ENCODE results near the gene RCOR2.

The RCOR2 gene

GRCh38 chr11:63897459-63898146 lies 19.4 kb downstream of the RCOR2 start:
- FAIRE-seq (no peak), DNase-seq (ENCODE audit: insufficient read length, low spot score) (no peak)
- TF ChIP-seq PAX5 (IDR thresholded peaks at IDR 0.05; ENCODE audit: insufficient read depth, low read length, severe bottlenecking) (no peak), TAF1 (IDR thresholded peaks at IDR 0.05; ENCODE audit: low read depth, low read length) (no peak), POLR2A (IDR thresholded peaks at IDR 0.05; ENCODE audit: low read depth, low read length) (no peak), POLR2AphosphoS5 (IDR thresholded peaks at IDR 0.05; ENCODE audit: low read depth, low read length) (no peak), SPI1 (IDR thresholded peaks at IDR 0.05; ENCODE audit: low read depth, low read length) (no peak), POU2F2 (IDR thresholded peaks at IDR 0.05; ENCODE audit: low read depth, low read length) (no peak)

GRCh38 chr11:63896071-63896470 lies 20.9 kb downstream of the RCOR2 start:
- FAIRE-seq, result no peak
- TF ChIP-seq POU2F2 (IDR thresholded peaks at IDR 0.05; ENCODE audit: low read depth, low read length) (no peak), POLR2A (IDR thresholded peaks at IDR 0.05; ENCODE audit: low read depth, low read length) (no peak), PAX5 (IDR thresholded peaks at IDR 0.05; ENCODE audit: insufficient read depth, low read length, severe bottlenecking) (no peak), POLR2AphosphoS5 (IDR thresholded peaks at IDR 0.05; ENCODE audit: low read depth, low read length) (no peak), SPI1 (IDR thresholded peaks at IDR 0.05; ENCODE audit: low read depth, low read length) (no peak), TAF1 (IDR thresholded peaks at IDR 0.05; ENCODE audit: low read depth, low read length) (no peak)
- no peak for DNase-seq (ENCODE audit: insufficient read length, low spot score)

- no peak for DNase-seq (ENCODE audit: insufficient read length, low spot score)
- no peak for FAIRE-seq
- TF ChIP-seq SPI1 (IDR thresholded peaks at IDR 0.05; ENCODE audit: low read depth, low read length) (no peak), POLR2A (IDR thresholded peaks at IDR 0.05; ENCODE audit: low read depth, low read length) (no peak), POU2F2 (IDR thresholded peaks at IDR 0.05; ENCODE audit: low read depth, low read length) (no peak), POLR2AphosphoS5 (IDR thresholded peaks at IDR 0.05; ENCODE audit: low read depth, low read length) (no peak), PAX5 (IDR thresholded peaks at IDR 0.05; ENCODE audit: insufficient read depth, low read length, severe bottlenecking) (no peak), TAF1 (IDR thresholded peaks at IDR 0.05; ENCODE audit: low read depth, low read length) (no peak)
These were observed 23.6 kb downstream of the RCOR2 start for GRCh38 chr11:63893355-63893754.

- TF ChIP-seq POLR2A (IDR thresholded peaks at IDR 0.05; ENCODE audit: low read depth, low read length) (no peak), POU2F2 (IDR thresholded peaks at IDR 0.05; ENCODE audit: low read depth, low read length) (no peak), TAF1 (IDR thresholded peaks at IDR 0.05; ENCODE audit: low read depth, low read length) (no peak), PAX5 (IDR thresholded peaks at IDR 0.05; ENCODE audit: insufficient read depth, low read length, severe bottlenecking) (no peak), POLR2AphosphoS5 (IDR thresholded peaks at IDR 0.05; ENCODE audit: low read depth, low read length) (no peak), SPI1 (IDR thresholded peaks at IDR 0.05; ENCODE audit: low read depth, low read length) (no peak)
- no peak for FAIRE-seq
These were observed 24.7 kb downstream of the RCOR2 start for GRCh38 chr11:63892228-63892627.

GRCh38 chr11:63890368-63890767 lies 26.6 kb downstream of the RCOR2 start:
- TF ChIP-seq POLR2A (IDR thresholded peaks at IDR 0.05; ENCODE audit: low read depth, low read length), result no peak
- no peak for TF ChIP-seq POU2F2 (IDR thresholded peaks at IDR 0.05; ENCODE audit: low read depth, low read length)
- TF ChIP-seq SPI1 (IDR thresholded peaks at IDR 0.05; ENCODE audit: low read depth, low read length), result no peak
- no peak for TF ChIP-seq PAX5 (IDR thresholded peaks at IDR 0.05; ENCODE audit: insufficient read depth, low read length, severe bottlenecking)
- TF ChIP-seq TAF1 (IDR thresholded peaks at IDR 0.05; ENCODE audit: low read depth, low read length), result no peak
- no peak for TF ChIP-seq POLR2AphosphoS5 (IDR thresholded peaks at IDR 0.05; ENCODE audit: low read depth, low read length)
- FAIRE-seq (no peak), DNase-seq (ENCODE audit: insufficient read length, low spot score) (no peak)

More at GRCh38 chr11:63892228-63892627, 24.7 kb downstream of the RCOR2 start:
- DNase-seq (ENCODE audit: insufficient read length, low spot score), result no peak

- no peak for FAIRE-seq
- no peak for TF ChIP-seq TAF1 (IDR thresholded peaks at IDR 0.05; ENCODE audit: low read depth, low read length)
- TF ChIP-seq POU2F2 (IDR thresholded peaks at IDR 0.05; ENCODE audit: low read depth, low read length), result no peak
- TF ChIP-seq POLR2A (IDR thresholded peaks at IDR 0.05; ENCODE audit: low read depth, low read length), result no peak
- TF ChIP-seq SPI1 (IDR thresholded peaks at IDR 0.05; ENCODE audit: low read depth, low read length), result no peak
- TF ChIP-seq POLR2AphosphoS5 (IDR thresholded peaks at IDR 0.05; ENCODE audit: low read depth, low read length), result no peak
- TF ChIP-seq PAX5 (IDR thresholded peaks at IDR 0.05; ENCODE audit: insufficient read depth, low read length, severe bottlenecking), result no peak
- no peak for DNase-seq (ENCODE audit: insufficient read length, low spot score)
These were observed 27.6 kb downstream of the RCOR2 start for GRCh38 chr11:63889344-63889743.

- peak; percentile 90 for FAIRE-seq
These were observed 28.5 kb downstream of the RCOR2 start for GRCh38 chr11:63888170-63889086.

GRCh38 chr11:63887386-63887999 lies 29.5 kb downstream of the RCOR2 start:
- TF ChIP-seq POLR2A (IDR thresholded peaks at IDR 0.05; ENCODE audit: low read depth, low read length) (no peak), POU2F2 (IDR thresholded peaks at IDR 0.05; ENCODE audit: low read depth, low read length) (no peak), SPI1 (IDR thresholded peaks at IDR 0.05; ENCODE audit: low read depth, low read length) (no peak), POLR2AphosphoS5 (IDR thresholded peaks at IDR 0.05; ENCODE audit: low read depth, low read length) (no peak), TAF1 (IDR thresholded peaks at IDR 0.05; ENCODE audit: low read depth, low read length) (no peak), PAX5 (IDR thresholded peaks at IDR 0.05; ENCODE audit: insufficient read depth, low read length, severe bottlenecking) (no peak)
- DNase-seq (ENCODE audit: insufficient read length, low spot score) (no peak), FAIRE-seq (peak; percentile 50)

More at GRCh38 chr11:63888170-63889086, 28.5 kb downstream of the RCOR2 start:
- DNase-seq (ENCODE audit: insufficient read length, low spot score), result peak; percentile 74
- TF ChIP-seq POLR2AphosphoS5 (IDR thresholded peaks at IDR 0.05; ENCODE audit: low read depth, low read length) (0 out of 2 replicates have a peak, but pooled peaks have one; percentile 30), PAX5 (IDR thresholded peaks at IDR 0.05; ENCODE audit: insufficient read depth, low read length, severe bottlenecking) (no peak), POU2F2 (IDR thresholded peaks at IDR 0.05; ENCODE audit: low read depth, low read length) (no peak), POLR2A (IDR thresholded peaks at IDR 0.05; ENCODE audit: low read depth, low read length) (peak; percentile 31; the same call in 1 of the 2 replicates)

Measured in GM12891 (cell line).